Measurements from ENCODE around the gene CYP27C1. TPM values are rescaled to one million over a fixed set of nuclear protein-coding genes. Genes with fewer than 3 reads are reported as not detected.

CYP27C1 gene
- total RNA-seq, 4 donors from 2014 or later, result not detected

GRCh38 chr2:127169066-127169660, 50.9 kb downstream of the CYP27C1 start:
- no peaks in the 10 kb centered on the region for H3K36me3 ChIP-seq
- no peak overlapping the region for H3K4me3 ChIP-seq
- H3K27ac ChIP-seq, result no peak overlapping the region
- ATAC-seq (no peak), DNase-seq (peak in 1 of 2 donors; percentile 9)
- no peaks in the 10 kb centered on the region for H3K27me3 ChIP-seq
- in situ Hi-C loops (cut with MboI; ENCODE audit: low sequenced_read_pairs in 4 of 4) (no loop called here), intact Hi-C loops (cut with DNase I; ENCODE audit: low total_unique reads) (no loop called here)
- TF ChIP-seq CTCF (IDR thresholded peaks at IDR 0.05 in 4 of 5, conservative IDR thresholded peaks at IDR 0.05 in 1 of 5) (no peak), POLR2A (IDR thresholded peaks at IDR 0.05) (no peak)
- peaks cover 15 to 49% of the 10 kb centered on the region in 2 donors for H3K4me1 ChIP-seq
- H3K9me3 ChIP-seq, result no peaks in the 10 kb centered on the region

- DNase-seq, result peak in 1 of 2 donors; percentile 9
- TF ChIP-seq POLR2A (IDR thresholded peaks at IDR 0.05), result no peak
- TF ChIP-seq CTCF (IDR thresholded peaks at IDR 0.05 in 4 of 5, conservative IDR thresholded peaks at IDR 0.05 in 1 of 5), result no peak
- Histone ChIP-seq H3K4me3 (no peak overlapping the region), H3K36me3 (no peaks in the 10 kb centered on the region), H3K27me3 (no peaks in the 10 kb centered on the region), H3K27ac (peak overlapping the region in 3 of 4 donors; percentile 29 to 76 (median 76)), H3K9me3 (no peaks in the 10 kb centered on the region), H3K4me1 (peaks cover 6 to 43% of the 10 kb centered on the region in 2 donors)
- no peak for ATAC-seq
- in situ Hi-C loops (cut with MboI; ENCODE audit: low sequenced_read_pairs in 4 of 4) (no loop called here), intact Hi-C loops (cut with DNase I; ENCODE audit: low total_unique reads) (no loop called here)
Observed at GRCh38 chr2:127166231-127166860, 53.8 kb downstream of the CYP27C1 start.

GRCh38 chr2:127165539-127165935, 54.6 kb downstream of the CYP27C1 start:
- TF ChIP-seq POLR2A (IDR thresholded peaks at IDR 0.05), result no peak
- no peak for TF ChIP-seq CTCF (IDR thresholded peaks at IDR 0.05 in 4 of 5, conservative IDR thresholded peaks at IDR 0.05 in 1 of 5)
- intact Hi-C loops (cut with DNase I; ENCODE audit: low total_unique reads), result no loop called here
- in situ Hi-C loops (cut with MboI; ENCODE audit: low sequenced_read_pairs in 4 of 4), result no loop called here
- Histone ChIP-seq H3K4me3 (no peak overlapping the region), H3K36me3 (no peaks in the 10 kb centered on the region), H3K27ac (peak overlapping the region in 3 of 4 donors; percentile 29 to 76 (median 76)), H3K27me3 (no peaks in the 10 kb centered on the region), H3K4me1 (peaks cover 6 to 38% of the 10 kb centered on the region in 2 donors), H3K9me3 (no peaks in the 10 kb centered on the region)
- peak in 1 of 2 donors; percentile 83 for ATAC-seq
- DNase-seq, result peak in 1 of 2 donors; percentile 76

GRCh38 chr2:127164761-127165538, 55.1 kb downstream of the CYP27C1 start:
- Histone ChIP-seq H3K4me1 (peaks cover 6 to 36% of the 10 kb centered on the region in 2 donors), H3K27ac (peak overlapping the region; percentile 4 to 76 (median 52)), H3K27me3 (no peaks in the 10 kb centered on the region), H3K4me3 (no peak overlapping the region), H3K36me3 (no peaks in the 10 kb centered on the region), H3K9me3 (no peaks in the 10 kb centered on the region)
- in situ Hi-C loops (cut with MboI; ENCODE audit: low sequenced_read_pairs in 4 of 4), result no loop called here
- peak in 1 of 2 donors; percentile 14 for DNase-seq
- ATAC-seq, result peak; percentile 7 to 55
- TF ChIP-seq CTCF (IDR thresholded peaks at IDR 0.05 in 4 of 5, conservative IDR thresholded peaks at IDR 0.05 in 1 of 5), result no peak
- no peak for TF ChIP-seq POLR2A (IDR thresholded peaks at IDR 0.05)
- intact Hi-C loops (cut with DNase I; ENCODE audit: low total_unique reads), result no loop called here
